Osteocyte (in vitro differentiated cells): Measurements from ENCODE around the gene MRPS16. TPM values are rescaled to one million over a fixed set of nuclear protein-coding genes. Genes with fewer than 3 reads are reported as not detected.

ENCODE experiments used
- DNase-seq: peaks from one replicate; pipeline ENCODE4 v3.0.0; 2021; ENCODE audit warnings: mixed read lengths; ENCODE audit not compliant: unreplicated experiment; ENCODE audit errors: extremely low spot score
- H3K27ac Mint-ChIP-seq: one replicate; pipeline ENCODE4 v1.8.0; 2021; ENCODE audit warnings: mild to moderate bottlenecking, mixed read lengths; ENCODE audit not compliant: unreplicated experiment
- H3K27me3 Mint-ChIP-seq: one replicate; pipeline ENCODE4 v1.8.0; 2021; ENCODE audit warnings: mixed read lengths; ENCODE audit not compliant: unreplicated experiment
- H3K36me3 Mint-ChIP-seq: one replicate; pipeline ENCODE4 v1.8.0; 2021; ENCODE audit warnings: mixed read lengths; ENCODE audit not compliant: unreplicated experiment
- H3K4me1 Mint-ChIP-seq: one replicate; pipeline ENCODE4 v1.8.0; 2021; ENCODE audit warnings: mixed read lengths; ENCODE audit not compliant: unreplicated experiment
- H3K4me3 Mint-ChIP-seq: one replicate; pipeline ENCODE4 v1.8.0; 2021; ENCODE audit warnings: mild to moderate bottlenecking, moderate library complexity, mixed read lengths; ENCODE audit not compliant: unreplicated experiment
- H3K9me3 Mint-ChIP-seq: one replicate; pipeline ENCODE4 v1.8.0; 2021; ENCODE audit warnings: mixed read lengths; ENCODE audit not compliant: unreplicated experiment
- CTCF ChIP-seq: fragments of 200-600 bp; sonication (generic); IDR thresholded peaks from 2 replicates; pipeline ENCODE4 v1.5.0; 2021; ENCODE audit warnings: antibody characterized with exemption, mild to moderate bottlenecking, moderate library complexity
- total RNA-seq: library from RNA; stranded (reverse); gene quantifications from 2 replicates; pipeline ENCODE4 v1.2.1, GENCODE V29; 2021

Gene MRPS16
- total RNA-seq, 1 donor from 2014 or later: 78.6 TPM

GRCh38 chr10:73247509-73248258 is 4.8 kb downstream of the MRPS16 start:
- DNase-seq: no peak
- H3K27ac Mint-ChIP-seq: peak overlapping the region; percentile 87
- H3K4me1 Mint-ChIP-seq: peaks cover 53% of the 10 kb centered on the region
- peaks cover 38% of the 10 kb centered on the region for H3K36me3 Mint-ChIP-seq
- peak overlapping the region; percentile 94 for H3K4me3 Mint-ChIP-seq
- no peaks in the 10 kb centered on the region for H3K27me3 Mint-ChIP-seq
- no peaks in the 10 kb centered on the region for H3K9me3 Mint-ChIP-seq
- TF ChIP-seq CTCF: no peak

- DNase-seq: peak; percentile 98
These were observed 5.6 kb downstream of the MRPS16 start, which contains the start of gene DNAJC9 for GRCh38 chr10:73246646-73247508. DNAJC9 (minus strand) TSS chr10:73247255; CDS start chr10:73247189, 66 bp downstream.

GRCh38 chr10:73246322-73246645 is 6.2 kb downstream of the MRPS16 start:
- no peak for DNase-seq
- TF ChIP-seq CTCF: no peak
- H3K9me3 Mint-ChIP-seq: no peaks in the 10 kb centered on the region
- peaks cover 41% of the 10 kb centered on the region for H3K36me3 Mint-ChIP-seq
- peak overlapping the region; percentile 94 for H3K4me3 Mint-ChIP-seq
- no peaks in the 10 kb centered on the region for H3K27me3 Mint-ChIP-seq
- peaks cover 48% of the 10 kb centered on the region for H3K4me1 Mint-ChIP-seq
- peak overlapping the region; percentile 93 for H3K27ac Mint-ChIP-seq

More at GRCh38 chr10:73246646-73247508, 5.6 kb downstream of the MRPS16 start, which contains the start of gene DNAJC9:
- TF ChIP-seq CTCF: no peak
- H3K27ac Mint-ChIP-seq: peak within 1 kb of the TSS; percentile 93
- peaks cover 52% of the 10 kb centered on the region for H3K4me1 Mint-ChIP-seq
- H3K4me3 Mint-ChIP-seq: peak within 1 kb of the TSS; percentile 94
- H3K27me3 Mint-ChIP-seq: no peaks in the 10 kb centered on the region
- peaks cover 41% of the 10 kb centered on the region for H3K36me3 Mint-ChIP-seq
- no peaks in the 10 kb centered on the region for H3K9me3 Mint-ChIP-seq

- Mint-ChIP-seq H3K36me3 (peaks cover 31% of the 10 kb centered on the region), H3K27ac (peak overlapping the region; percentile 93), H3K9me3 (no peaks in the 10 kb centered on the region), H3K27me3 (no peaks in the 10 kb centered on the region), H3K4me1 (peaks cover 39% of the 10 kb centered on the region), H3K4me3 (peak overlapping the region; percentile 94)
- DNase-seq: no peak
- TF ChIP-seq CTCF: no peak
These were observed 7.5 kb downstream of the MRPS16 start for GRCh38 chr10:73244866-73245477.
